B cell (primary cell): ENCODE results near the gene GC. TPM values are rescaled to one million over a fixed set of nuclear protein-coding genes. Genes with fewer than 3 reads are reported as not detected.
"Not testable (repeated sequence)": the region's sequence is repeated elsewhere in the genome, so short reads cannot be mapped to it uniquely, and the experiment has no call there.

Source experiments
- ATAC-seq: fragments of 200-7000 bp; cut with Tn5 transposase; one replicate; pipeline ENCODE4 v1.10.0; 2021; ENCODE audit warnings: low read depth, mild to moderate bottlenecking, moderate number of reproducible peaks, moderate library complexity
- CTCF ChIA-PET: fragments of 350-600 bp; sonication (Branson Sonifier 250); formaldehyde crosslinking; loops from one replicate; lab custom pipeline; 2021; ENCODE audit warnings: antibody characterized with exemption, inconsistent platforms; lab: Charles Lee
- POLR2A ChIA-PET: fragments of 350-600 bp; sonication (Branson Sonifier 250); formaldehyde crosslinking; loops from one replicate; lab custom pipeline; 2021; ENCODE audit warnings: antibody characterized with exemption; lab: Charles Lee
- DNase-seq: peaks from one replicate; pipeline ENCODE4 v3.0.0; 2013
- H2AFZ ChIP-seq: 2 replicates; pipeline ENCODE4 v1.6.1; 2012; ENCODE audit warnings: mild to moderate bottlenecking, low read depth, low read length; ENCODE audit not compliant: insufficient read depth, poor library complexity, severe bottlenecking
- H3K27ac ChIP-seq, 2 donors: 1 replicate in 1 of 2; 2 replicates in 1 of 2; pipeline ENCODE4 v1.5.1; 2012 to 2013; ENCODE audit warnings: low read length in 2 of 2, mild to moderate bottlenecking in 2 of 2, moderate library complexity in 1 of 2
- H3K27me3 ChIP-seq, 4 experiments: fragments of 200-600 bp in 1 of 4; sonication (generic) in 1 of 4; replicated peaks in 1 of 4; 1 replicate in 2 of 4; 2 replicates in 2 of 4; pipeline versions ENCODE4 v1.6.1 to v1.7.0; 2013 to 2016; ENCODE audit warnings: low read length in 3 of 4, mild to moderate bottlenecking in 2 of 4, mixed read lengths in 1 of 4, moderate library complexity in 1 of 4; ENCODE audit not compliant: insufficient read depth in 4 of 4, control insufficient read depth in 3 of 4; ENCODE audit errors: control extremely low read depth in 1 of 4
- H3K36me3 ChIP-seq, 2 experiments: replicated peaks in 1 of 2; 1 replicate in 1 of 2; 2 replicates in 1 of 2; pipeline versions ENCODE4 v1.6.1 to v1.7.1; 2013; ENCODE audit warnings: low read length in 1 of 2; ENCODE audit not compliant: insufficient read depth in 2 of 2, control insufficient read depth in 1 of 2; ENCODE audit errors: control extremely low read depth in 1 of 2, extremely low read depth in 1 of 2
- H3K4me1 ChIP-seq, 2 donors: fragments of 200-600 bp in 1 of 2; sonication (generic) in 1 of 2; 1 replicate in 1 of 2; 2 replicates in 1 of 2; pipeline versions ENCODE4 v1.5.1 to v1.6.1; 2013 to 2017; ENCODE audit warnings: low read length in 2 of 2; ENCODE audit not compliant: control insufficient read depth in 2 of 2, insufficient read depth in 2 of 2
- H3K4me2 ChIP-seq: replicated peaks from 2 replicates; pipeline ENCODE3; 2012; ENCODE audit warnings: mild to moderate bottlenecking, low read depth, low read length; ENCODE audit not compliant: poor library complexity, severe bottlenecking
- H3K4me3 ChIP-seq, 5 experiments: fragments of 200-600 bp in 1 of 5; sonication (generic) in 1 of 5; 1 replicate in 3 of 5; 2 replicates in 2 of 5; pipeline versions ENCODE4 v1.5.1 to v1.7.0; 2011 to 2016; ENCODE audit warnings: low read length in 4 of 5, mild to moderate bottlenecking in 4 of 5, low read depth in 2 of 5, control low read depth in 1 of 5, moderate library complexity in 1 of 5; ENCODE audit not compliant: insufficient read depth in 1 of 5; ENCODE audit errors: control extremely low read depth in 1 of 5, extremely low read depth in 1 of 5
- H3K79me2 ChIP-seq: fragments of 200-600 bp; sonication (generic); one replicate; pipeline ENCODE4 v1.6.0; 2016; ENCODE audit warnings: low read length; ENCODE audit not compliant: control insufficient read depth, insufficient read depth
- H3K9ac ChIP-seq: fragments of 200-600 bp; sonication (generic); 2 replicates; pipeline ENCODE4 v1.6.1; 2017; ENCODE audit warnings: mild to moderate bottlenecking, low read length, moderate library complexity
- H3K9me3 ChIP-seq, 3 donors: one replicate each; pipeline versions ENCODE4 v1.6.1 to v1.7.1; 2013; ENCODE audit warnings: low read length in 2 of 3; ENCODE audit not compliant: control insufficient read depth in 2 of 3, insufficient read depth in 1 of 3; ENCODE audit errors: control extremely low read depth in 1 of 3
- H4K20me1 ChIP-seq: 2 replicates; pipeline ENCODE4 v1.6.0; 2012; ENCODE audit warnings: mild to moderate bottlenecking, low read length; ENCODE audit not compliant: insufficient read depth, control insufficient read depth, poor library complexity, severe bottlenecking
- H3K27ac Mint-ChIP-seq: one replicate; pipeline ENCODE4 v1.8.0; 2021; ENCODE audit warnings: mixed read lengths
- H3K27me3 Mint-ChIP-seq: one replicate; pipeline ENCODE4 v1.8.0; 2021; ENCODE audit warnings: mixed read lengths
- H3K4me1 Mint-ChIP-seq: one replicate; pipeline ENCODE4 v1.8.0; 2021; ENCODE audit warnings: mixed read lengths
- H3K4me3 Mint-ChIP-seq: one replicate; pipeline ENCODE4 v1.8.0; 2021; ENCODE audit warnings: mixed read lengths
- H3K9me3 Mint-ChIP-seq: one replicate; pipeline ENCODE4 v1.8.0; 2022; ENCODE audit warnings: mixed read lengths; ENCODE audit not compliant: insufficient read depth
- CTCF ChIP-seq: fragments of 200-600 bp; IDR thresholded peaks from one replicate; pipeline ENCODE4 v1.8.0; 2022; ENCODE audit warnings: antibody characterized with exemption, mild to moderate bottlenecking
- EZH2 ChIP-seq: IDR thresholded peaks from 2 replicates; pipeline ENCODE4 v1.6.1; 2012; ENCODE audit warnings: borderline replicate concordance, low read depth, mild to moderate bottlenecking, moderate library complexity, low read length; ENCODE audit not compliant: insufficient read depth, poor library complexity, severe bottlenecking
- WGBS: methylation state at CpG from one replicate; pipeline ENCODE4 v1.1.5; 2013; ENCODE audit warnings: missing lambda C conversion rate; ENCODE audit not compliant: insufficient coverage; 5-methylcytosine and 5-hydroxymethylcytosine counted together
- intact Hi-C: fragments of 100-400 bp; cut with micrococcal nuclease; formaldehyde crosslinking; loops from one replicate; pipeline ENCODE4 v1.10.0; 2022
- polyA plus RNA-seq: library from polyadenylated mRNA; depleted of rRNA; stranded (reverse); fragments of >200 nt; gene quantifications from 2 replicates; pipeline ENCODE4 v1.2.3, GENCODE V29; 2012
- total RNA-seq, 2 donors: library from RNA; stranded (reverse); fragments of 120-200 nt in 1 of 2; gene quantifications; 1 replicate in 1 of 2; 2 replicates in 1 of 2; pipeline versions ENCODE4 v1.2.3 to v1.2.4, GENCODE V29; 2013 to 2022

Gene GC
- total and polyA plus RNA-seq, 2 donors (not counting 1 experiment from before 2014, with no cell fraction given): not detected

GRCh38 chr4:71807469-71807868, 23.6 kb upstream of the GC start:
- ATAC-seq (no peak), DNase-seq (no peak)
- Histone ChIP-seq H3K36me3 (no peaks in the 10 kb centered on the region), H3K9me3 (no peaks in the 10 kb centered on the region), H3K9ac (no peak overlapping the region), H4K20me1 (no peaks in the 10 kb centered on the region), H3K4me3 (no peak overlapping the region), H3K4me2 (no peak overlapping the region), H3K27ac (no peak overlapping the region), H2AFZ (no peak overlapping the region), H3K27me3 (no peaks in the 10 kb centered on the region), H3K4me1 (no peaks in the 10 kb centered on the region), H3K79me2 (no peaks in the 10 kb centered on the region)
- CTCF ChIA-PET: no interaction called here
- no peaks in the 10 kb centered on the region for H3K27me3 Mint-ChIP-seq
- TF ChIP-seq EZH2 (no peak), CTCF (no peak)
- no peaks in the 10 kb centered on the region for H3K4me1 Mint-ChIP-seq
- POLR2A ChIA-PET: no interaction called here
- WGBS: no CpG with 5 or more reads among the region's 3 CpGs
- H3K9me3 Mint-ChIP-seq: no peaks in the 10 kb centered on the region
- H3K27ac Mint-ChIP-seq: no peak overlapping the region
- intact Hi-C loops: no loop called here
- H3K4me3 Mint-ChIP-seq: no peak overlapping the region

GRCh38 chr4:71805230-71805629, 21.4 kb upstream of the GC start:
- H3K36me3 ChIP-seq, H3K27ac Mint-ChIP-seq, H3K9me3 Mint-ChIP-seq, H3K27me3 ChIP-seq, ATAC-seq, H3K4me3 ChIP-seq, H3K4me1 Mint-ChIP-seq, H3K4me1 ChIP-seq, H4K20me1 ChIP-seq, H3K9me3 ChIP-seq, H3K27ac ChIP-seq, H3K9ac ChIP-seq, DNase-seq, H3K27me3 Mint-ChIP-seq, H3K4me2 ChIP-seq, POLR2A ChIA-PET, CTCF ChIA-PET, H2AFZ ChIP-seq, H3K79me2 ChIP-seq, intact Hi-C loops, H3K4me3 Mint-ChIP-seq: not testable (repeated sequence)
- 60% methylated on average over 1 of the region's 2 CpGs for WGBS

- ATAC-seq, H3K27ac ChIP-seq, H3K9ac ChIP-seq, H3K9me3 Mint-ChIP-seq, H3K27ac Mint-ChIP-seq, H3K9me3 ChIP-seq, H3K79me2 ChIP-seq, H3K27me3 ChIP-seq, H3K4me1 ChIP-seq, H3K4me2 ChIP-seq, intact Hi-C loops, H3K27me3 Mint-ChIP-seq, DNase-seq, H4K20me1 ChIP-seq, H2AFZ ChIP-seq, H3K4me3 Mint-ChIP-seq, CTCF ChIA-PET, POLR2A ChIA-PET, H3K4me3 ChIP-seq, H3K36me3 ChIP-seq, H3K4me1 Mint-ChIP-seq: not testable (repeated sequence)
- WGBS: no CpG with 5 or more reads among the region's 4 CpGs
Observed at GRCh38 chr4:71804017-71804697, 20.3 kb upstream of the GC start.
